GM12878 (cell line): ENCODE measurements around the gene ZNF672. TPM values are rescaled to one million over a fixed set of nuclear protein-coding genes. Genes with fewer than 3 reads are reported as not detected.

Experiments
- ATAC-seq: fragments of 200-7000 bp; cut with Tn5 transposase; 3 replicates; pipeline ENCODE4 v1.9.1; 2020; ENCODE audit warnings: mild to moderate bottlenecking, moderate library complexity
- BruUV-seq: library from RNA; stranded (reverse); fragments of 400-500 nt; replicated peaks from 2 replicates; lab custom pipeline; 2021; lab: Mats Ljungman, UMichigan
- CTCF ChIA-PET: fragments of 300-600 bp; sonication (Branson Sonifier 250); formaldehyde crosslinking; extraction: SDS; loops from one replicate; lab custom pipeline; 2021; ENCODE audit warnings: inconsistent platforms; lab: Yijun Ruan, JAX
- POLR2A ChIA-PET: fragments of 350-600 bp; formaldehyde crosslinking; extraction: SDS; loops from one replicate; lab custom pipeline; 2021; ENCODE audit warnings: inconsistent platforms; lab: Charles Lee
- RAD21 ChIA-PET: fragments of 300-600 bp; sonication (Branson Sonifier 250); formaldehyde crosslinking; loops from one replicate; lab custom pipeline; 2023; ENCODE audit warnings: antibody characterized with exemption; ENCODE audit not compliant: unreplicated experiment; lab: Charles Lee
- SMC1A ChIA-PET: fragments of 300-600 bp; sonication (Branson Sonifier 250); formaldehyde crosslinking; loops from one replicate; lab custom pipeline; 2023; ENCODE audit not compliant: unreplicated experiment, uncharacterized antibody; lab: Charles Lee
- DNase-seq: peaks from one replicate; pipeline ENCODE4 v3.0.0-alpha.2; 2011; ENCODE audit warnings: low read depth, low spot score
- FAIRE-seq: peaks from 3 replicates; lab custom pipeline; 2011; peaks lifted over from hg19 to GRCh38; lab: Jason Lieb, UNC
- H2AFZ ChIP-seq: 2 replicates; pipeline ENCODE4 v1.6.0; 2011; ENCODE audit warnings: low read depth, low read length, control low read depth; ENCODE audit not compliant: control insufficient read depth
- H3K27ac ChIP-seq: 2 replicates; pipeline ENCODE4 v1.5.1; 2011; ENCODE audit warnings: control low read depth; ENCODE audit not compliant: control insufficient read depth, insufficient read depth
- H3K27me3 ChIP-seq, 2 experiments: replicated peaks in 1 of 2; 2 replicates each; pipeline versions ENCODE4 v1.6.0 to v1.6.1; 2011; ENCODE audit warnings: low read length in 1 of 2; ENCODE audit not compliant: control insufficient read depth in 2 of 2, insufficient read depth in 2 of 2
- H3K36me3 ChIP-seq, 2 experiments: 2 replicates each; pipeline ENCODE4 v1.5.1; 2011; ENCODE audit warnings: low read length in 1 of 2; ENCODE audit not compliant: control insufficient read depth in 2 of 2, insufficient read depth in 2 of 2
- H3K4me1 ChIP-seq: 2 replicates; pipeline ENCODE4 v1.6.1; 2011; ENCODE audit warnings: mild to moderate bottlenecking, low read length, moderate library complexity, mixed read lengths; ENCODE audit not compliant: control insufficient read depth, insufficient read depth
- H3K4me2 ChIP-seq: 2 replicates; pipeline ENCODE4 v1.6.0; 2011; ENCODE audit warnings: control low read depth; ENCODE audit not compliant: control insufficient read depth, insufficient read depth
- H3K4me3 ChIP-seq: fragments of 200-600 bp; sonication (generic); 2 replicates; pipeline ENCODE4 v1.5.1; 2016
- H3K79me2 ChIP-seq: 2 replicates; pipeline ENCODE4 v1.6.0; 2011; ENCODE audit warnings: low read length; ENCODE audit not compliant: control insufficient read depth, insufficient read depth
- H3K9ac ChIP-seq: 2 replicates; pipeline ENCODE4 v1.8.0; 2011; ENCODE audit warnings: low read length, control low read depth, mixed read lengths; ENCODE audit not compliant: control insufficient read depth, insufficient read depth
- H3K9me3 ChIP-seq: replicated peaks from 3 replicates; pipeline ENCODE4 v1.5.1; 2011; ENCODE audit warnings: mild to moderate bottlenecking, low read length; ENCODE audit not compliant: control insufficient read depth, insufficient read depth
- H4K20me1 ChIP-seq: 2 replicates; pipeline ENCODE4 v1.6.0; 2011; ENCODE audit not compliant: control insufficient read depth, insufficient read depth
- ATF2 ChIP-seq: IDR thresholded peaks from 2 replicates; pipeline ENCODE4 v1.6.1; 2012; ENCODE audit warnings: low read length, inconsistent platforms
- ATF3 ChIP-seq: IDR thresholded peaks from 2 replicates; pipeline ENCODE4 v1.6.1; 2011; ENCODE audit warnings: low read depth, mild to moderate bottlenecking, low read length, moderate library complexity, borderline replicate concordance; ENCODE audit errors: extremely low read depth
- ATF7 ChIP-seq: fragments of 450-650 bp; IDR thresholded peaks from 2 replicates; pipeline ENCODE4 v1.6.1; 2016; ENCODE audit warnings: low read depth, mild to moderate bottlenecking
- CBFB ChIP-seq: IDR thresholded peaks from 2 replicates; pipeline ENCODE4 v1.6.1; 2016; ENCODE audit warnings: antibody characterized with exemption, low read depth
- CEBPZ ChIP-seq: fragments of 150-350 bp; IDR thresholded peaks from 2 replicates; pipeline ENCODE4 v1.6.1; 2016; ENCODE audit warnings: low read depth, low read length
- MAX ChIP-seq: IDR thresholded peaks from 2 replicates; pipeline ENCODE4 v1.6.1; 2012; ENCODE audit warnings: low read depth, low read length, improper control_type of control experiment
- MTA2 ChIP-seq: fragments of 450-650 bp; IDR thresholded peaks from 2 replicates; pipeline ENCODE4 v1.6.1; 2016; ENCODE audit warnings: low read depth, mild to moderate bottlenecking, moderate library complexity
- NFYB ChIP-seq: IDR thresholded peaks from 2 replicates; pipeline ENCODE4 v1.6.1; 2011; ENCODE audit warnings: low read depth, mild to moderate bottlenecking, low read length, improper control_type of control experiment, moderate library complexity; ENCODE audit not compliant: insufficient read depth
- NR2C1 ChIP-seq: fragments of 450-650 bp; IDR thresholded peaks from 2 replicates; pipeline ENCODE4 v1.6.1; 2017; ENCODE audit warnings: antibody characterized with exemption, mild to moderate bottlenecking, moderate library complexity
- PML ChIP-seq: IDR thresholded peaks from 2 replicates; pipeline ENCODE4 v1.6.1; 2012; ENCODE audit warnings: low read length, inconsistent platforms
- RCOR1 ChIP-seq: conservative IDR thresholded peaks from 2 replicates; pipeline ENCODE4 v1.6.1; 2012; ENCODE audit warnings: low read depth, low read length, improper control_type of control experiment
- SIN3A ChIP-seq: IDR thresholded peaks from 2 replicates; pipeline ENCODE4 v1.6.1; 2012; ENCODE audit warnings: low read depth, low read length, improper control_type of control experiment
- SREBF1 ChIP-seq: IDR thresholded peaks from 2 replicates; pipeline ENCODE4 v1.6.1; 2012; ENCODE audit warnings: mild to moderate bottlenecking, low read length
- TAF1 ChIP-seq: IDR thresholded peaks from 2 replicates; pipeline ENCODE4 v1.6.1; 2011; ENCODE audit warnings: mild to moderate bottlenecking, low read depth, low read length, borderline replicate concordance
- USF2 ChIP-seq: IDR thresholded peaks from 2 replicates; pipeline ENCODE4 v1.6.1; 2011; ENCODE audit warnings: low read depth, low read length, improper control_type of control experiment, borderline replicate concordance
- ZNF217 ChIP-seq: fragments of 450-650 bp; IDR thresholded peaks from 2 replicates; pipeline ENCODE4 v1.6.1; 2017; ENCODE audit warnings: antibody characterized with exemption, mild to moderate bottlenecking
- ZNF274 ChIP-seq: IDR thresholded peaks from one replicate; pipeline ENCODE4 v1.8.0; 2011; ENCODE audit not compliant: insufficient read length, insufficient read depth
- WGBS: methylation state at CpG from one replicate; pipeline ENCODE4 v1.1.6; 2016; ENCODE audit warnings: low lambda C conversion rate; ENCODE audit not compliant: insufficient replicate concordance, insufficient coverage; ENCODE audit errors: missing lambda C conversion rate; 5-methylcytosine and 5-hydroxymethylcytosine counted together
- in situ Hi-C: fragments of 300-500 bp; cut with MboI; formaldehyde crosslinking; loops from 9 replicates; pipeline ENCODE4 v1.14.3; 2018; ENCODE audit warnings: mixed read lengths
- intact Hi-C: fragments of 100-400 bp; cut with micrococcal nuclease; formaldehyde crosslinking; loops from one replicate; pipeline ENCODE4 v1.14.2; 2022; ENCODE audit not compliant: unreplicated experiment
- polyA plus RNA-seq, 11 experiments: library from polyadenylated mRNA; depleted of rRNA in 4 of 11; unstranded in 6 of 11; stranded (reverse) in 5 of 11; fragments of >200 nt; fragmentation: Nextera tagmentation in 4 of 11; fragmentation: Illumina TruSeq in 1 of 11; extraction: Ambion mirVana in 4 of 11; extraction: Trizol in 1 of 11; gene quantifications; 1 replicate in 1 of 11; 2 replicates in 10 of 11; pipeline versions ENCODE4 v1.2.1 to v1.2.3, GENCODE V29; 2011 to 2016; ENCODE audit warnings: inconsistent platforms in 2 of 11, missing spikeins in 2 of 11, low read depth in 1 of 11
- total RNA-seq, 4 experiments: library from RNA; depleted of rRNA in 3 of 4; stranded (reverse); fragments of >200 nt in 3 of 4; fragmentation: Illumina TruSeq in 1 of 4; extraction: Trizol in 1 of 4; gene quantifications; 2 replicates each; pipeline versions ENCODE4 v1.2.1 to v1.2.3, GENCODE V29; 2013 to 2021

ZNF672 gene
- total and polyA plus RNA-seq, 10 of the 15 experiments (the other 5 are each of a cell fraction or from before 2014, with no cell fraction given) = 2.9 to 51.3 (median 39.8) TPM

GRCh38 chr1:248842781-248843331 is 4.8 kb downstream of the ZNF672 start:
- peak; percentile 78 for FAIRE-seq
- H3K27ac ChIP-seq = peak overlapping the region; percentile 65
- H3K9me3 ChIP-seq = no peaks in the 10 kb centered on the region
- ChIA-PET SMC1A (interaction anchor here (0.9 to 2.6 kb wide), 8 partner anchors 16 to 600 kb away, joined by 3 to 16 read pairs (median 4); no protein-coding TSS in a partner anchor), CTCF (interaction anchor here (1.5 to 4.8 kb wide), 8 partner anchors 9 to 84 kb away, joined by 6 to 52 read pairs (median 8); partner anchors contain the start of genes SH3BP5L and ZNF692), POLR2A (interaction anchor here (1.5 to 3.4 kb wide), 4 partner anchors 16 to 63 kb away, joined by 4 to 28 read pairs (median 8); partner anchors contain the start of genes PGBD2, SH3BP5L and ZNF692), RAD21 (interaction anchor here (0.7 to 3.2 kb wide), 4 partner anchors 16 to 18 kb away, joined by 3 to 25 read pairs (median 6); partner anchors contain the start of genes SH3BP5L and ZNF692)
- peak; percentile 62 for DNase-seq
- H3K4me2 ChIP-seq = peak overlapping the region; percentile 63
- BruUV-seq = no TSS peak
- in situ Hi-C loops = no loop called here
- H4K20me1 ChIP-seq = no peaks in the 10 kb centered on the region
- H3K36me3 ChIP-seq = peaks cover 16 to 17% of the 10 kb centered on the region in 2 experiments
- peaks cover 43% of the 10 kb centered on the region for H3K79me2 ChIP-seq
- 0 out of 2 replicates have a peak overlapping the region, but pooled peaks have one; percentile 10 for H3K4me3 ChIP-seq
- intact Hi-C loops = no loop called here
- peak overlapping the region; percentile 32 for H3K9ac ChIP-seq
- H3K4me1 ChIP-seq = peaks cover 10% of the 10 kb centered on the region
- ATAC-seq = peak; percentile 46
- no peaks in the 10 kb centered on the region for H3K27me3 ChIP-seq
- WGBS = 11% methylated on average over 8 of the region's 8 CpGs
- no peak overlapping the region; the same call in 1 of the 2 replicates for H2AFZ ChIP-seq
- TF ChIP-seq ZNF217 (no peak), SREBF1 (no peak), NFYB (no peak), USF2 (peak; percentile 52; the same call in 1 of the 2 replicates), ZNF274 (no peak), TAF1 (no peak), CBFB (no peak), MTA2 (0 out of 2 replicates have a peak, but pooled peaks have one; percentile 15), ATF2 (no peak), NR2C1 (no peak), CEBPZ (no peak), ATF7 (no peak), MAX (0 out of 2 replicates have a peak, but pooled peaks have one; percentile 43), SIN3A (no peak), PML (no peak; the same call in 1 of the 2 replicates), ATF3 (no peak), RCOR1 (no peak)
